EH (cell line): ENCODE results near the gene DPP3.
A peak's percentile ranks its signal among the peaks of the same experiment; 100 is the strongest.
"Not testable (repeated sequence)": the region's sequence is repeated elsewhere in the genome, so short reads cannot be mapped to it uniquely, and the experiment has no call there.

Source experiments
- DNase-seq: peaks from one replicate; pipeline ENCODE4 v3.0.0-alpha.2; 2015; ENCODE audit warnings: low read depth

Gene DPP3

GRCh38 chr11:66532784-66533183, 52.5 kb downstream of the DPP3 start:
- no peak for DNase-seq

- DNase-seq, result no peak
Measured at GRCh38 chr11:66539170-66539869, 59.1 kb downstream of the DPP3 start.

- DNase-seq, result no peak
Measured at GRCh38 chr11:66539870-66540213, 59.6 kb downstream of the DPP3 start.

GRCh38 chr11:66540598-66540997, 60.4 kb downstream of the DPP3 start:
- not testable (repeated sequence) for DNase-seq

- DNase-seq, result no peak
Measured at GRCh38 chr11:66541892-66542291, 61.7 kb downstream of the DPP3 start.

- peak; percentile 42 for DNase-seq
Measured at GRCh38 chr11:66542362-66542761, 62.1 kb downstream of the DPP3 start.

GRCh38 chr11:66543263-66544107, 63.3 kb downstream of the DPP3 start:
- DNase-seq, result peak; percentile 57

GRCh38 chr11:66544952-66545351, 64.7 kb downstream of the DPP3 start:
- not testable (repeated sequence) for DNase-seq

GRCh38 chr11:66545701-66546367, 65.6 kb downstream of the DPP3 start, which contains the start of gene ZDHHC24:
TSS of gene ZDHHC24 (minus strand) at chr11:66546048. CDS start at chr11:66546003, 45 bp downstream.
- peak; percentile 98 for DNase-seq

GRCh38 chr11:66546368-66546965, 66.2 kb downstream of the DPP3 start, which contains the start of gene ACTN3:
TSS of gene ACTN3 (plus strand) at chr11:66546903. CDS start at chr11:66546938, 35 bp downstream.
- peak; percentile 63 for DNase-seq

GRCh38 chr11:66546966-66547661, 66.9 kb downstream of the DPP3 start:
- no peak for DNase-seq

GRCh38 chr11:66547662-66548009, 67.4 kb downstream of the DPP3 start:
- no peak for DNase-seq

- DNase-seq, result no peak
Measured at GRCh38 chr11:66548041-66548440, 67.8 kb downstream of the DPP3 start.

GRCh38 chr11:66548774-66549630, 68.8 kb downstream of the DPP3 start:
- no peak for DNase-seq

GRCh38 chr11:66549696-66550095, 69.5 kb downstream of the DPP3 start:
- DNase-seq, result no peak

- no peak for DNase-seq
Measured at GRCh38 chr11:66550887-66551286, 70.7 kb downstream of the DPP3 start.

- DNase-seq, result no peak
Measured at GRCh38 chr11:66554602-66555001, 74.4 kb downstream of the DPP3 start.

GRCh38 chr11:66555416-66555815, 75.2 kb downstream of the DPP3 start:
- DNase-seq, result no peak

- no peak for DNase-seq
Measured at GRCh38 chr11:66556086-66556485, 75.9 kb downstream of the DPP3 start.

GRCh38 chr11:66557733-66558326, 77.6 kb downstream of the DPP3 start:
- DNase-seq, result no peak
